ENCODE data around the gene METAP1. TPM values are rescaled to one million over a fixed set of nuclear protein-coding genes. Genes with fewer than 3 reads are reported as not detected.
A peak's percentile ranks its signal among the peaks of the same experiment; 100 is the strongest.

The METAP1 gene
- total RNA-seq, 2 experiments from 2014 or later, result 25.1 to 26.6 TPM

DNA sequence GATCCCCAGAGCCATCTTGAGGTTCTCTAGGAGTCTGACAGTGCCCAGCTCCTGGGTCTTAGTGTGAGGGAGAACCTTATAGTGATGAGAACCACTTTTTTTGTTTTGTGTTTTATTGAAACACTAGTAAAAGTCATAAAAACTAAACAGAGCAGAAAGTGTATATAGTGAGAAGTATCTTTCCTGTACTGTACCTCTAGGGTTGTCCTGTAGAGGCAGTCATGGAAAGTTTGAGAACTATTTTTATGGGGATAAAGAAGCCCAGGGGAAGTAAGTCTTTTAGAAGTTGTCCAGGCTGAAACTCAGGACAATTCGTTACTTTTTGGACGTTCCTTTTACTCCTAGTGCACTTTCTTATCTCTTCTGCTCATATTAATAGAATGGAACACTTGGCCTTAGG is 52.2 kb downstream of the METAP1 start:
- Mint-ChIP-seq H3K9me3 (no peaks in the 10 kb centered on the region), H3K4me1 (ENCODE audit: low read depth) (peaks cover 20% of the 10 kb centered on the region), H3K27ac (no peak overlapping the region), H3K36me3 (ENCODE audit: low read depth) (peaks cover 70% of the 10 kb centered on the region), H3K4me3 (no peak overlapping the region), H3K27me3 (no peaks in the 10 kb centered on the region)
- ChIA-PET POLR2A (interaction anchor here (1.1 kb wide), 1 partner anchor 119 kb away, joined by 3 read pairs; the partner anchor contains the start of gene EIF4E), CTCF (interaction anchor here (0.9 to 1.5 kb wide), 3 partner anchors 8 to 52 kb away, joined by 3 to 6 read pairs (median 5); partner anchors contain the start of gene METAP1)
- Histone ChIP-seq H3K4me3 (ENCODE audit: low read length) (no peak overlapping the region), H3K36me3 (ENCODE audit: insufficient read depth, low read length) (peaks cover 39% of the 10 kb centered on the region), H3K9me3 (ENCODE audit: control insufficient read depth in 1 of 2, insufficient read depth in 1 of 2, low read length in 2 of 2) (no peaks in the 10 kb centered on the region), H3K27me3 (ENCODE audit: control insufficient read depth in 1 of 2, insufficient read depth in 2 of 2, low read length in 2 of 2) (no peaks in the 10 kb centered on the region), H3K4me1 (ENCODE audit: insufficient read depth, low read length) (peaks cover 5% of the 10 kb centered on the region), H3K27ac (ENCODE audit: low read depth in 1 of 2, low read length in 2 of 2) (no peak overlapping the region)
- intact Hi-C loops (cut with DNase I, micrococcal nuclease), result no loop called here
- TF ChIP-seq, protein P1, sequence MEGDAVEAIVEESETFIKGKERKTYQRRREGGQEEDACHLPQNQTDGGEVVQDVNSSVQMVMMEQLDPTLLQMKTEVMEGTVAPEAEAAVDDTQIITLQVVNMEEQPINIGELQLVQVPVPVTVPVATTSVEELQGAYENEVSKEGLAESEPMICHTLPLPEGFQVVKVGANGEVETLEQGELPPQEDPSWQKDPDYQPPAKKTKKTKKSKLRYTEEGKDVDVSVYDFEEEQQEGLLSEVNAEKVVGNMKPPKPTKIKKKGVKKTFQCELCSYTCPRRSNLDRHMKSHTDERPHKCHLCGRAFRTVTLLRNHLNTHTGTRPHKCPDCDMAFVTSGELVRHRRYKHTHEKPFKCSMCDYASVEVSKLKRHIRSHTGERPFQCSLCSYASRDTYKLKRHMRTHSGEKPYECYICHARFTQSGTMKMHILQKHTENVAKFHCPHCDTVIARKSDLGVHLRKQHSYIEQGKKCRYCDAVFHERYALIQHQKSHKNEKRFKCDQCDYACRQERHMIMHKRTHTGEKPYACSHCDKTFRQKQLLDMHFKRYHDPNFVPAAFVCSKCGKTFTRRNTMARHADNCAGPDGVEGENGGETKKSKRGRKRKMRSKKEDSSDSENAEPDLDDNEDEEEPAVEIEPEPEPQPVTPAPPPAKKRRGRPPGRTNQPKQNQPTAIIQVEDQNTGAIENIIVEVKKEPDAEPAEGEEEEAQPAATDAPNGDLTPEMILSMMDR (IDR thresholded peaks at IDR 0.05), result no peak
- no peak for ATAC-seq (ENCODE audit: poor library complexity)
- DNase-seq, result no peak

DNA sequence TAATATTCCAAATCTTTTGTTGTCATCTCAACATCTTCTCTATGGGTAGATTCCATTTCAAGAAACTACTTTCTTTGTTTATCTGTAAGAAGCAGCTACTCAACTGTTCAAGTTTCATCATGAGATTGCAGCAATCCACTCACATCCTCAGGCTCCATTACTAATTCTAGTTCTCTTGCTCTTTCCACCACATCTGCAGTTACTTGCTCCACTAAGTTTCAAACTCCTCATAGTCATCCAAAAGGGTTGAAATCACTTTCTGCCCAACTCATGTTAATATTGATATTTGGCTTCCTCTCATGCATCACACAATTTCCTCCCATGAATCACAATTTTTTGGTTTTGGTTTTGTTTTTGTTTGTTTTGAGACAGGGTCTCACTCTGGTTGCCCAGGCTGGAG is 57.4 kb downstream of the METAP1 start:
- no peaks in the 10 kb centered on the region for H3K27me3 ChIP-seq (ENCODE audit: control insufficient read depth in 1 of 2, insufficient read depth in 2 of 2, low read length in 2 of 2)
- ChIA-PET CTCF (interaction anchor here (9.9 kb wide), 1 partner anchor 58 kb away, joined by 140 read pairs; the partner anchor contains the start of gene METAP1), POLR2A (no interaction called here)
- no peak overlapping the region for H3K27ac ChIP-seq (ENCODE audit: low read depth in 1 of 2, low read length in 2 of 2)
- Mint-ChIP-seq H3K4me1 (ENCODE audit: low read depth) (peaks cover 12% of the 10 kb centered on the region), H3K36me3 (ENCODE audit: low read depth) (peaks cover 65% of the 10 kb centered on the region), H3K4me3 (no peak overlapping the region), H3K27ac (peak overlapping the region; percentile 25), H3K9me3 (no peaks in the 10 kb centered on the region), H3K27me3 (no peaks in the 10 kb centered on the region)
- H3K4me3 ChIP-seq (ENCODE audit: low read length), result no peak overlapping the region
- TF ChIP-seq, protein P1 (IDR thresholded peaks at IDR 0.05), result no peak
- peaks cover 39% of the 10 kb centered on the region for H3K36me3 ChIP-seq (ENCODE audit: insufficient read depth, low read length)
- DNase-seq, result no peak
- ATAC-seq (ENCODE audit: poor library complexity), result no peak
- no peaks in the 10 kb centered on the region for H3K9me3 ChIP-seq (ENCODE audit: control insufficient read depth in 1 of 2, insufficient read depth in 1 of 2, low read length in 2 of 2)
- intact Hi-C loops (cut with DNase I, micrococcal nuclease), result loop anchor here in 1 of 2 experiments (2.0 to 5.0 kb wide), 2 partner anchors 34 to 896 kb away; partner anchors contain the start of gene ADH5
- peaks cover 5% of the 10 kb centered on the region for H3K4me1 ChIP-seq (ENCODE audit: insufficient read depth, low read length)

DNA sequence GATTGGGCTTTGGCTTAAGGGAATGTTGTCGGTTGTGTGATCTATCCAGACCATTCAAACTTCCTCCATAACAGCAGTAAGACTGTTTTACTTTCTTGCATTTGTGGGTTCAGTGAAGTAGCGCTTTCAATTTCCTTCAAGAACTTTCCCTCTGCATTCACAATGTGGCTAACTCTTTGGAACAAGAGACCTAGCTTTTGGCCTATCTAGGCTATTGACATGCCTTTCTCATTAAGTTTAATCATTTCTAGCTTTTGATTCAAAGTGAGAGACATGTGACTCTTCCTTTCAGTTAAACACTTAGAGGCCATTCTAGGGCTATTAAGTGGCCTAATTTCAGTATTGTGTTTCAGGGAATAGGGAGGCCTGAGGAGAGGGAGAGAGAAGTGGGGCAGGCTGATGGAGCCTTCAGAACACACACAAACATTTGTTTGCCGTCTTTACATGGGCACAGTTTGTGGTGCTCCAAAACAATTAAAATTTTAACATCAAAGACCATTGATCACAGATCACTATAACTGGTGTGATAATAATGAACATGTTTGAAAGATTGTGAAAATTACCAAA is 59.0 kb downstream of the METAP1 start:
- Mint-ChIP-seq H3K4me1 (ENCODE audit: low read depth) (peaks cover 12% of the 10 kb centered on the region), H3K27ac (peak overlapping the region; percentile 10), H3K4me3 (no peak overlapping the region), H3K36me3 (ENCODE audit: low read depth) (peaks cover 62% of the 10 kb centered on the region), H3K27me3 (no peaks in the 10 kb centered on the region), H3K9me3 (no peaks in the 10 kb centered on the region)
- H3K27me3 ChIP-seq (ENCODE audit: control insufficient read depth in 1 of 2, insufficient read depth in 2 of 2, low read length in 2 of 2), result no peaks in the 10 kb centered on the region
- intact Hi-C loops (cut with DNase I, micrococcal nuclease), result loop anchor here in 1 of 2 experiments (2.0 to 5.0 kb wide), 2 partner anchors 33 to 588 kb away; partner anchors contain the start of gene ADH5
- TF ChIP-seq, protein P1 (IDR thresholded peaks at IDR 0.05), result no peak
- H3K4me1 ChIP-seq (ENCODE audit: insufficient read depth, low read length), result peaks cover 5% of the 10 kb centered on the region
- no peak overlapping the region for H3K27ac ChIP-seq (ENCODE audit: low read depth in 1 of 2, low read length in 2 of 2)
- ChIA-PET CTCF (interaction anchor here (9.9 kb wide), 1 partner anchor 60 kb away, joined by 140 read pairs; the partner anchor contains the start of gene METAP1), POLR2A (interaction anchor here (5.2 kb wide), 1 partner anchor 59 kb away, joined by 82 read pairs; the partner anchor contains the start of gene METAP1)
- peaks cover 44% of the 10 kb centered on the region for H3K36me3 ChIP-seq (ENCODE audit: insufficient read depth, low read length)
- ATAC-seq (ENCODE audit: poor library complexity) (no peak), DNase-seq (no peak)
- H3K9me3 ChIP-seq (ENCODE audit: control insufficient read depth in 1 of 2, insufficient read depth in 1 of 2, low read length in 2 of 2), result no peaks in the 10 kb centered on the region
- H3K4me3 ChIP-seq (ENCODE audit: low read length), result no peak overlapping the region

Measured in CD4-positive, alpha-beta T cell (primary cell).